Thyroid gland (tissue), 4 donors: ENCODE results near the gene GRIN3B.

ENCODE experiments used
- POLR2A ChIP-seq, 2 donors: fragments of 450-650 bp; IDR thresholded peaks; one replicate each; pipeline ENCODE4 v1.6.1; 2017; ENCODE audit warnings: antibody characterized with exemption in 2 of 2, mild to moderate bottlenecking in 2 of 2, moderate library complexity in 1 of 2
- TF ChIP-seq, protein P1 (sequence below), 6 experiments: fragments of 200-600 bp in 3 of 6; fragments of 450-650 bp in 3 of 6; sonication (generic) in 3 of 6; IDR thresholded peaks; one replicate each; pipeline ENCODE4 v1.5.1; 2016 to 2019; ENCODE audit warnings: antibody characterized with exemption in 6 of 6, mild to moderate bottlenecking in 2 of 6, inconsistent platforms in 1 of 6, moderate library complexity in 1 of 6

DNA sequence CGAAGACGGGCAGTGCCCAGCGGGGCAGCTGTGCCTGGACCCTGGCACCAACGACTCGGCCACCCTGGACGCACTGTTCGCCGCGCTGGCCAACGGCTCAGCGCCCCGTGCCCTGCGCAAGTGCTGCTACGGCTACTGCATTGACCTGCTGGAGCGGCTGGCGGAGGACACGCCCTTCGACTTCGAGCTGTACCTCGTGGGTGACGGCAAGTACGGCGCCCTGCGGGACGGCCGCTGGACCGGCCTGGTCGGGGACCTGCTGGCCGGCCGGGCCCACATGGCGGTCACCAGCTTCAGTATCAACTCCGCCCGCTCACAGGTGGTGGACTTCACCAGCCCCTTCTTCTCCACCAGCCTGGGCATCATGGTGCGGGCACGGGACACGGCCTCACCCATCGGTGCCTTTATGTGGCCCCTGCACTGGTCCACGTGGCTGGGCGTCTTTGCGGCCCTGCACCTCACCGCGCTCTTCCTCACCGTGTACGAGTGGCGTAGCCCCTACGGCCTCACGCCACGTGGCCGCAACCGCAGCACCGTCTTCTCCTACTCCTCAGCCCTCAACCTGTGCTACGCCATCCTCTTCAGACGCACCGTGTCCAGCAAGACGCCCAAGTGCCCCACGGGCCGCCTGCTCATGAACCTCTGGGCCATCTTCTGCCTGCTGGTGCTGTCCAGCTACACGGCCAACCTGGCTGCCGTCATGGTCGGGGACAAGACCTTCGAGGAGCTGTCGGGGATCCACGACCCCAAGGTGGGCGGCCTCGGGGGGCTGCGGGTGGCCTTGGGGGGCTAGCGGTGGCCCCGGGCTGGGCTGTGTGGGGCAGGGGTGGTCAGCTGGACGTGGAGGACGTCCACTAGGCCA, 4.8 kb downstream of the GRIN3B start:
- no peak for TF ChIP-seq POLR2A (IDR thresholded peaks at IDR 0.05)
- TF ChIP-seq, protein P1, sequence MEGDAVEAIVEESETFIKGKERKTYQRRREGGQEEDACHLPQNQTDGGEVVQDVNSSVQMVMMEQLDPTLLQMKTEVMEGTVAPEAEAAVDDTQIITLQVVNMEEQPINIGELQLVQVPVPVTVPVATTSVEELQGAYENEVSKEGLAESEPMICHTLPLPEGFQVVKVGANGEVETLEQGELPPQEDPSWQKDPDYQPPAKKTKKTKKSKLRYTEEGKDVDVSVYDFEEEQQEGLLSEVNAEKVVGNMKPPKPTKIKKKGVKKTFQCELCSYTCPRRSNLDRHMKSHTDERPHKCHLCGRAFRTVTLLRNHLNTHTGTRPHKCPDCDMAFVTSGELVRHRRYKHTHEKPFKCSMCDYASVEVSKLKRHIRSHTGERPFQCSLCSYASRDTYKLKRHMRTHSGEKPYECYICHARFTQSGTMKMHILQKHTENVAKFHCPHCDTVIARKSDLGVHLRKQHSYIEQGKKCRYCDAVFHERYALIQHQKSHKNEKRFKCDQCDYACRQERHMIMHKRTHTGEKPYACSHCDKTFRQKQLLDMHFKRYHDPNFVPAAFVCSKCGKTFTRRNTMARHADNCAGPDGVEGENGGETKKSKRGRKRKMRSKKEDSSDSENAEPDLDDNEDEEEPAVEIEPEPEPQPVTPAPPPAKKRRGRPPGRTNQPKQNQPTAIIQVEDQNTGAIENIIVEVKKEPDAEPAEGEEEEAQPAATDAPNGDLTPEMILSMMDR (IDR thresholded peaks at IDR 0.05) = no peak
